GM21381 (cell line): Measurements from ENCODE around the gene IPCEF1.

Experiments
- ATAC-seq: cut with Tn5 transposase; IDR thresholded peaks from one replicate; pipeline ENCODE4 v1.9.1; 2021; ENCODE audit warnings: mild to moderate bottlenecking, moderate library complexity; ENCODE audit not compliant: unreplicated experiment

The IPCEF1 gene

DNA sequence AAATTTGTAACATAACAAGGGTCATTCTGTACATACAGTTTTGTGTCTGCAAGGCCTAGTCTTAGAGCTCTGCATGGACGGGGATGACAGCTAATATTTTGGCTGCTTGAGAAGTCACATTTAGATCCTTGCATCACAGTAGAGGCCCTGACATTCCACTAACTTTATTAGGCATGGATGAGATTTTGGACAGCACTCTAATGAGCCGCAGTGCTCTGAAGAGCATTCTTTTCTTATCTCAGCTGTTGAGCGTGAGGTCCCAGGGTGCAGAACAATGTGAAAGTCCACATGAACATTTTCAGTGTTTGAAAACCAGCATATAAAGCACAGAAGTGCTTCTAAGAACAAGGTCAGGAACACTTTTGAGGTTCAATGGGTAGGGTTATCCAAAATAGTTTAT is 58.9 kb downstream of the IPCEF1 start:
- no peak for ATAC-seq

GRCh38 chr6:154297210-154297609 is 59.4 kb downstream of the IPCEF1 start:
- no peak for ATAC-seq

DNA sequence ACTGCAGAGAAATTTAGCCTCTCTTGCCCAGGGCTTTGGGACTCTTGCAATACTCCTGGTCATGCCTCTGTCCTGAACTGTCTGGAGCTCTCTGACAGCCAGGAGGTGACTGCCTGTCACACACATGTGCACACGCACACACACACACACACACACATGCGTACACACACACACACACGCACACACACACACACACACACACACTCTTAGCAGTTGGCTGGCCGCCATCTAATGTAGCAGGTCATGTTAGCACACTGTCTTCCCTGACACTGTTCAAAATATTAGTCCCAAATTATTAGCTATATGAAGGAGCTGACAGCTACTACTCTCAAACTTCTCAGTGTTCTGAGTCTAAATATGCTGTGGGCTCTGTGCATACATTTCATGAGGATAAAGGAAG is 60.9 kb downstream of the IPCEF1 start:
- ATAC-seq = no peak

DNA sequence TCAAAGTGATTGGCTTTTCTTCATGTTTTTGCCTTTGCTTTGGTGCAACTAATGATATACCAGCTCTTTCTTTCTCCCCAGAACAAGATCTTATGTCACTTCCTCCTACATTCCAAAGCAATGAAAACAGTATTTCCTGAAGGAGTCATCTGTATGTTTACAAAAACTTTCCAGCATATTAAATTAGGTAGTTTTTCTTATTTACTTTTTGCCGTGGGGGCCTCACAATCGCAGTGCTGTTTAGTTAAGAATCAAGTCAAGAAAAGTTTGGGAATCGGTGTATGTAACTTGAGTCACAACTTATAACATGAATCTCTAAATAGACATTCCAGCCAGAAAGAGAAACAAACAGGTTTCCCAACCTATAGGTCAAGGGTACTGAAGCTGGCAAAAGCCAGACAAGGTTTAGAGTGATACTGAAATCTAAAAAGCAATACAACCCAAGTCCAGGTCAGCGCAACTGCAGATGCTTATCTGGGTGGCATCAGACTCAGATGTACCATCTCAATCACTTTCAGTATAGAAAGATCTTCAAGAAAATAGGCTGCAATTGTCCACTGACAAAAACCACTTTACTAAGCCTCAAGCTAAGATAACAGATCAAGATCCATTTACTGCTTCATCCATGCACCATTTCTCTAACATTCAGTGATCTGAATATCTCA is 63.6 kb downstream of the IPCEF1 start:
- no peak for ATAC-seq

DNA sequence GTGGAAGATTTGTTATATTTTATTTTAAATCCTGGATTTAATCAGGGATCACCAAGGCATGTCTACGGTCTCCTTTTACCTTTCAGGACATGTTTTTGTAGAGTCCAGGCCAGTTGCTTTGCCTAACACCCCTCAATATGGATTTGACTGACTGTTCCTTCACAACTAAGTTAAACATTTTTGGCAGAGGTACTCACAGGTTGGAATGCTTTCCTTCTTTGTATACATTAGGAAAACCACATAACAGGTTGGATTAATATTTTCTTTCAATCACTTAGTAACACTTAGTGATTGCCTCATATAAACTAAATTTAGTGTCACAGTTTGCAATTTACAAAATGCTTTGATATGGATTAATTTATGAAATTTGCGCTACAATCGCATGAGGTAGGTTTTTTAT is 64.5 kb downstream of the IPCEF1 start:
- ATAC-seq = no peak

GRCh38 chr6:154289818-154290508 is 66.6 kb downstream of the IPCEF1 start:
- no peak for ATAC-seq

- no peak for ATAC-seq
Observed at GRCh38 chr6:154285826-154286225, 70.8 kb downstream of the IPCEF1 start.

DNA sequence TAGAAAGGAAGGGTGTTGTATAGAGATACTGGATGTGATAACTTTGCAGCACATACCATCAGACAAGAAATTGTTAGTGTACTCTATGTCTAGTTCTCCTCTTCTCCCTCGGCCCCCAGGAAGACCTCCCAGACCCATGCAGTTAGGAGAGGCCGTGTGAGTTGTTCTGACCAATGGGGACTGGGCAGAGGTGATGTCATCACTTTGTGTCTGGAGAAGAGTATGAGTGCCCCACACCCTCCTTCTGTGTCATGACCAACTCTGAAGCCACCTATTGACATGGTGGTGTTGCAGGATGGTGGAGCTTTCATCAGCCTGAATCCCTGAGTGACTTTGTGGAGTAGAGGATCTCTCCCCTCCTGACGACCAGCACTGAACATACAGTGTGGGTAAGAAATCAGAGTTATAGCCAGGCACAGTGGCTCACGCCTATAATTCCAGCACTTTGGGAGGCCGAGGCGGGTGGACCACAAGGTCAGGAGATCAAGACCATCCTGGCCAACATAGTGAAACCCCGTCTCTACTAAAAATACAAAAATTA is 72.2 kb downstream of the IPCEF1 start:
- ATAC-seq = no peak

DNA sequence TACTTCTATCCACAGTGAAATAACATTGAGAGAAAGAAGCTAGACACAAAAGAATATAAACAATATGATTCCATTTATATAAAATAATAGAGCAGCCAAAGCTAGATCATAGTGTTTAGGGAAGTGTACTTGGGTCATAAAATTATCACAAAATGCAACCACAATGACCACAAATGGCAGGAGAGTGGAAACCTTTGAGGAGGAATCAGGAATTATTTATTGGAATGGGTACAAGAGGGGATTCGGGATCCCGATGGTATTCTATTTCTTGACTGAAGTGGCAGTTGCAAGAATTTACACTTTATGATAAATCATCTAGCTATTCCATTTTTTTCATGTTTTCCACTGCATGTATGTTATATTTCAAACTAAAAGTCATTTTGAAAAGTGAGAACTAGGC is 76.1 kb downstream of the IPCEF1 start:
- ATAC-seq = no peak

DNA sequence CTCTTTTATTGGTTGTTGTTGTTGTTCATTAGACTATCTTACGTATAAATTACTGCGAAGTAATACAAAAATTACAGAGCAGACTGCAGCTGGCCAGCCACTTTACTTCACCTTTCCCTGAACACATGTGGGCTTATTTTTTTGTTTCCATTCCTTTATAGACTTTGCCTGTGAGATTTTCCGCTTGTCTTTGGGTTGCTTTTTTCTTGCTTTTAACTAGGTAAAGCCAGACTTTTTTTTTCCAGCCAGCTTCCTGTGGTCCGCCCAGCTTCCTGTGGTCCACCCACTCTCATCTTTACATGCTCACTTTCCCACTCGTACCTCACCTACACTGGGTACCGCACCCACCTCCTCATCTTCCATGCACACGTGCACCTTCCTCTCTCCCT is 79.0 kb downstream of the IPCEF1 start:
- peak; percentile 32 for ATAC-seq

DNA sequence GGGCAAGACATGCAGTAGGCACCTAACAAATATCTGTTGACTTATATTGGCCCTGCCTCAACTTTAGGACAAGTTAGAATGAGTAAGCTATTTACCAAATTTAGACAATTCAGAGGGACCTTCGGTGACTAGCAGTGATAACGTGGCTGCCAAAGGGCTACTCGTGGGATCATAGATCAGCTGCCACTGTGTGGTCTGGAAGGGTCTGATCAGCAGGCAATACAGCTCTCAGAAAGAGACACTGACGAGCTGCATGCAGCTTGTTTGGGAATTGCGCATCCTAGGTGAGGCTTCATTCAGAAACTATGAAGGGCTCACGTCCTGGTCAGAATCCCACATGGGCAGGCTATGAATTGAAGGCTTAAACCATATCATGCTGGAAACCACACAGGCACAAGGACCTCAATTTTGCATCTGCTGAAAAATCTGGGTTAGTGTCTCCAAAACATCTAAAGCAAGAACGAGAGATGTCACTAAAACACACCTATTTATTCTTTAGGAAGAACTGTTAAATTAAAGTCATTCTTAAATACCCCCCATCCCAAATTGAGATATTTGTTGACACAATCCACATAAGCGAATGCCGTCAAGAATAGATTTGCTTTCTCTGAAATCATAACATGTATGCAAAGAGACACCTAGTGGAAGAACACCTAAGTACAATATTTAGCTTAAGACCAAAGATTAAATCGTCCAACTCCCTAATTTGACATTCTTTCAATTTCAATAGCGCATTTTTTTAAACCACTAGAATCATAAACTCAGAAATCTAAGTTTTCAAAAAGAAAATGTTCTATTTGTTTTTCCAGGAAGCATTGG is 79.6 kb downstream of the IPCEF1 start:
- peak; percentile 76 for ATAC-seq

DNA sequence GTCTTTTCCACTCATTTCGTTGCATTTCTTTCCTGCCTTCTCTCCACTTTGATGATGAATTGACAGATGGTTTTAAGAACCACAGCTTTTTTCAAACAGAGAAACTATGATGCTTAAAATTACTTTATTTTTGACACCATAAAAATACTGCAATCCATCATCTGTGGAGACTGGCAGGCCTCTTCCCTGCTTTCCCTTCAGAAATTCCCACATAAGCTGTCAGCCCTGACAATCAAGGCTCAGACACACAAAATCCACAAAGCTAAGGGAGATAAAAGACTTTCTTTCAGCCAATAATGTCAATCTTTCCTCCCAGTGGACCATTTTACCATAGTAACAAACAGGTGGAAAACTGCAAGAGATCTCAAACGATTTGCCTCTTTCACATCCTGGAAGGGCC is 82.4 kb downstream of the IPCEF1 start:
- ATAC-seq = no peak

DNA sequence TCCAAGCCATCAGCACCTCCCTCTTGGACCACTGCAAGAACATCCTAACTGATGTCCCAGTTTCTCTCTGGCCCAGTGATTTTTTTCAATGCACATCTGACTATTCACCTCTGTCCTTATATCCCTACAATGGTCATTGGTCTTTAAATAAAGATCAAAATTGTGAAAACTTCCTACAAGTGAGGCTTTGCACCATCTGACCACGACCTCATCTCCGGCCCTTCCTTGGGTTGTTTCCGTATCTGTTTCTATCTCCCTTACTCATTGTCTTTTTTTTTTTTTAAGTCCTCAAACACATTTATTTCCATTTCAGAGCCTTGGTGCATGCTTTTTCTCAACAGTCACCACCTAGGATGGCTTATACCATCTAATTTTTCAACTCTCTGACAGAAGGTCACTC is 88.1 kb downstream of the IPCEF1 start:
- ATAC-seq = no peak

DNA sequence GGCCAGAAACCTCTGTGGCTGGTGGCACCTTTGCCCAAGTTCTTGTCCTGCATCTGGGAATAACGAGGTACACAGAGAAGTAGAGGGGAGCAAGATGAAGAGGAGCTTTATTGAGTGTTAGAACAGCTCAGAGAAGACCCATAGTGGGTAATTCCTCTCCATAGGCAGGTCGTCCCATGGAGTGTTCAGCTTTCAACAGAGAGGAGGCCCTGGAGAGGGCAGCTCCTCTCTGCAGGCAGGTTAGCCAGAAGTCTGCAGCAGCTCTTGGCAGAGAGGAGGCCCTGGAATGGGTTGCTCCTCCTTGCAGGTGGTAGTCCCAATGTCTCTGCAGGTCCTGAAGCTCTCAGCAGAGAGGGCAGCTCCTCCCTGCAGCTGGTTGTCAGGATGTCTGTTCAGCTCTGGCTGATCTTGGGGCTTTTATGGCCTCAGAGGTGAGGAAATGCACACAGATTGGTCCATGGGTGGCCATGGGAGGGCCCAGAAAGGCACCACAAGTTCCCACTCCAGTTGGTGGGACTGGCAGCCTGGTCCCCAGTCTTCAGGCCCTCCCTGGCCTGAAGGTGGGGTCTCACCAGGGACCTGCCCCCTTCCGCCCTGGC is 89.0 kb downstream of the IPCEF1 start:
- peak; percentile 54 for ATAC-seq

DNA sequence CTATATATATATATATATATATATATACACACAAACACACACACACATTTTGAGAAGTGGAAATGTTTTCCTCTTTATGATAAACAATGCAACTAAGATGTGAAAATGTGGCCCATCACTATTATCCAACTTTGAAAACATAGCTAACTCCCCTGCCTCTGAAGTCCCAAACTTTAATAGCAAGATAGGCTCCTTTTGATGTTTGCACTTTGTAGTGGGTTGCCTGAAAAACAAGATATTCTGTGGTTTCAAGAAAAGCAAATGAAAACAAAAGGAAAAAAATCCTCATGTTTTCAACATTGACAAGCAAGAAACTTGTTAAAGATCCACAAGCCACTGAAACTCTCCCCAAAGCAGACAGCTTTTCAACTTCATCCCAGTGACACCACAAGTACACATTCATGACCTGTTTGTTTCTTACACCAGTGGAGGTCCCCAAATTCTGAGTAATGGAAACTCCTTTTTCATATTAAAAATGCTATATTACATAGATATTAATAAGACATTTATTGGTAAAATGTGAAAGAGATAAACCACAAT is 90.0 kb downstream of the IPCEF1 start:
- ATAC-seq = peak; percentile 39

GRCh38 chr6:154261688-154262397 is 94.8 kb downstream of the IPCEF1 start:
- ATAC-seq = peak; percentile 23

GRCh38 chr6:154258064-154258757 is 98.4 kb downstream of the IPCEF1 start:
- ATAC-seq = peak; percentile 71

GRCh38 chr6:154257067-154257466 is 99.5 kb downstream of the IPCEF1 start:
- no peak for ATAC-seq

GRCh38 chr6:154252678-154253077 is 103.9 kb downstream of the IPCEF1 start:
- no peak for ATAC-seq

GRCh38 chr6:154251116-154251515 is 105.5 kb downstream of the IPCEF1 start:
- no peak for ATAC-seq
